GM21529 (cell line): Measurements from ENCODE around the gene PIK3C2G.
"Not testable (repeated sequence)": the region's sequence is repeated elsewhere in the genome, so short reads cannot be mapped to it uniquely, and the experiment has no call there.

Experiments
- ATAC-seq: cut with Tn5 transposase; IDR thresholded peaks from one replicate; pipeline ENCODE4 v1.9.1; 2021; ENCODE audit not compliant: unreplicated experiment

Gene PIK3C2G

GRCh38 chr12:18261273-18261672 is at the start of gene PIK3C2G:
PIK3C2G (plus strand) TSS chr12:18261518; CDS start chr12:18282082, 20,564 bp downstream.
- ATAC-seq: no peak

GRCh38 chr12:18217966-18218365 is 43.4 kb upstream of the PIK3C2G start:
- no peak for ATAC-seq

- no peak for ATAC-seq
Measured at GRCh38 chr12:18221726-18222125, 39.6 kb upstream of the PIK3C2G start.

- ATAC-seq: no peak
Measured at GRCh38 chr12:18222699-18223098, 38.6 kb upstream of the PIK3C2G start.

- no peak for ATAC-seq
Measured at GRCh38 chr12:18224745-18225144, 36.6 kb upstream of the PIK3C2G start.

- ATAC-seq: no peak
Measured at GRCh38 chr12:18239526-18239925, 21.8 kb upstream of the PIK3C2G start.

- ATAC-seq: no peak
Measured at GRCh38 chr12:18242380-18243089, 18.8 kb upstream of the PIK3C2G start.

- ATAC-seq: no peak
Measured at GRCh38 chr12:18243238-18243637, 18.1 kb upstream of the PIK3C2G start.

- ATAC-seq: no peak
Measured at GRCh38 chr12:18246066-18246465, 15.3 kb upstream of the PIK3C2G start.

GRCh38 chr12:18250313-18250916 is 10.9 kb upstream of the PIK3C2G start:
- ATAC-seq: no peak

GRCh38 chr12:18254081-18254480 is 7.2 kb upstream of the PIK3C2G start:
- ATAC-seq: no peak

- ATAC-seq: not testable (repeated sequence)
Measured at GRCh38 chr12:18255004-18255403, 6.3 kb upstream of the PIK3C2G start.

GRCh38 chr12:18257251-18257650 is 4.1 kb upstream of the PIK3C2G start:
- ATAC-seq: no peak

GRCh38 chr12:18258929-18259328 is 2.4 kb upstream of the PIK3C2G start:
- no peak for ATAC-seq

GRCh38 chr12:18259906-18260682 is 1.2 kb upstream of the PIK3C2G start:
- no peak for ATAC-seq

GRCh38 chr12:18261906-18262305 is 588 bp downstream of the PIK3C2G start:
- no peak for ATAC-seq

GRCh38 chr12:18262514-18262913 is 1.2 kb downstream of the PIK3C2G start:
- ATAC-seq: no peak

- no peak for ATAC-seq
Measured at GRCh38 chr12:18264581-18265075, 3.3 kb downstream of the PIK3C2G start.

- ATAC-seq: no peak
Measured at GRCh38 chr12:18267427-18268099, 6.2 kb downstream of the PIK3C2G start.

GRCh38 chr12:18270958-18271460 is 9.7 kb downstream of the PIK3C2G start:
- no peak for ATAC-seq

- no peak for ATAC-seq
Measured at GRCh38 chr12:18275981-18276380, 14.7 kb downstream of the PIK3C2G start.
